Hepatocyte (in vitro differentiated cells): ENCODE measurements around the gene TAS2R19.

Experiments used
- CTCF ChIP-seq: fragments of 200-600 bp; sonication (generic); IDR thresholded peaks from 2 replicates; pipeline ENCODE4 v1.5.1; 2016; ENCODE audit warnings: antibody characterized with exemption, mild to moderate bottlenecking; ENCODE audit not compliant: poor library complexity
- EZH2 ChIP-seq: fragments of 200-600 bp; sonication (generic); IDR thresholded peaks from 2 replicates; pipeline ENCODE4 v1.6.1; 2016; ENCODE audit warnings: antibody characterized with exemption, mild to moderate bottlenecking, borderline replicate concordance

GRCh38 chr12:11016937-11017336, 5.5 kb downstream of the TAS2R19 start:
- no peak for TF ChIP-seq CTCF
- no peak for TF ChIP-seq EZH2
